ENCODE results near the gene PLXNA1.

DNA sequence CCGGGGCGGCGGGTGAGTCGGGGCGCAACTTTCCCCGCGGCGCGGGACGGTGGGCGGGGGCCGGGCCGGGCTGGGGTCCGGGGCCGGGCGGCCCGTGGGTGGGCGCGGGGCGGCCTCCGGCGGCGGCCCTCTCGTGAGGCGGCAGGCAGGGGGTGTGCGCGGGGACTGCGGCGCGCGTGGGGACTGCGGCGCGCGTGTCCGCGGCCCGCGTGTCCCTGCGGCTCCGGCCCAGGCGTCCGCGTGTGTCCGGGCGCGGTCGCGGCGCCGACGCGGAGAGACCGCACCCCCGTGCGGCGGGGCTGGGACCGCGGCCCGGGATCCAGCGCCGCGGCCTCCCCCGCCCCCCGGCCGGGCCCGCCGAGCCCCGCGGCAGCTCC is 349 bp downstream of the PLXNA1 start:
- TF ChIP-seq, protein P1, sequence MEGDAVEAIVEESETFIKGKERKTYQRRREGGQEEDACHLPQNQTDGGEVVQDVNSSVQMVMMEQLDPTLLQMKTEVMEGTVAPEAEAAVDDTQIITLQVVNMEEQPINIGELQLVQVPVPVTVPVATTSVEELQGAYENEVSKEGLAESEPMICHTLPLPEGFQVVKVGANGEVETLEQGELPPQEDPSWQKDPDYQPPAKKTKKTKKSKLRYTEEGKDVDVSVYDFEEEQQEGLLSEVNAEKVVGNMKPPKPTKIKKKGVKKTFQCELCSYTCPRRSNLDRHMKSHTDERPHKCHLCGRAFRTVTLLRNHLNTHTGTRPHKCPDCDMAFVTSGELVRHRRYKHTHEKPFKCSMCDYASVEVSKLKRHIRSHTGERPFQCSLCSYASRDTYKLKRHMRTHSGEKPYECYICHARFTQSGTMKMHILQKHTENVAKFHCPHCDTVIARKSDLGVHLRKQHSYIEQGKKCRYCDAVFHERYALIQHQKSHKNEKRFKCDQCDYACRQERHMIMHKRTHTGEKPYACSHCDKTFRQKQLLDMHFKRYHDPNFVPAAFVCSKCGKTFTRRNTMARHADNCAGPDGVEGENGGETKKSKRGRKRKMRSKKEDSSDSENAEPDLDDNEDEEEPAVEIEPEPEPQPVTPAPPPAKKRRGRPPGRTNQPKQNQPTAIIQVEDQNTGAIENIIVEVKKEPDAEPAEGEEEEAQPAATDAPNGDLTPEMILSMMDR (IDR thresholded peaks at IDR 0.05): no peak
- TF ChIP-seq POLR2AphosphoS5 (IDR thresholded peaks at IDR 0.05) (no peak), POLR2A (IDR thresholded peaks at IDR 0.05) (no peak)
